ENCODE results near the gene RRP12. TPM values are rescaled to one million over a fixed set of nuclear protein-coding genes. Genes with fewer than 3 reads are reported as not detected.
"Not testable (repeated sequence)": the region's sequence is repeated elsewhere in the genome, so short reads cannot be mapped to it uniquely, and the experiment has no call there.

Gene RRP12
- total and polyA plus RNA-seq, 4 donors, result 12.7 to 44.2 (median 21.8) TPM

- 91 to 93% methylated on average over 4 of the region's 4 CpGs for WGBS, 2 donors
- ATAC-seq (ENCODE audit: insufficient read depth, low FRiP score), result no peak
- no peaks in the 10 kb centered on the region for H3K27me3 ChIP-seq (ENCODE audit: control insufficient read depth in 3 of 3, insufficient read depth in 3 of 3, low read length in 2 of 3)
- TF ChIP-seq, protein P1, sequence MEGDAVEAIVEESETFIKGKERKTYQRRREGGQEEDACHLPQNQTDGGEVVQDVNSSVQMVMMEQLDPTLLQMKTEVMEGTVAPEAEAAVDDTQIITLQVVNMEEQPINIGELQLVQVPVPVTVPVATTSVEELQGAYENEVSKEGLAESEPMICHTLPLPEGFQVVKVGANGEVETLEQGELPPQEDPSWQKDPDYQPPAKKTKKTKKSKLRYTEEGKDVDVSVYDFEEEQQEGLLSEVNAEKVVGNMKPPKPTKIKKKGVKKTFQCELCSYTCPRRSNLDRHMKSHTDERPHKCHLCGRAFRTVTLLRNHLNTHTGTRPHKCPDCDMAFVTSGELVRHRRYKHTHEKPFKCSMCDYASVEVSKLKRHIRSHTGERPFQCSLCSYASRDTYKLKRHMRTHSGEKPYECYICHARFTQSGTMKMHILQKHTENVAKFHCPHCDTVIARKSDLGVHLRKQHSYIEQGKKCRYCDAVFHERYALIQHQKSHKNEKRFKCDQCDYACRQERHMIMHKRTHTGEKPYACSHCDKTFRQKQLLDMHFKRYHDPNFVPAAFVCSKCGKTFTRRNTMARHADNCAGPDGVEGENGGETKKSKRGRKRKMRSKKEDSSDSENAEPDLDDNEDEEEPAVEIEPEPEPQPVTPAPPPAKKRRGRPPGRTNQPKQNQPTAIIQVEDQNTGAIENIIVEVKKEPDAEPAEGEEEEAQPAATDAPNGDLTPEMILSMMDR (IDR thresholded peaks at IDR 0.05; ENCODE audit: control extremely low read depth, extremely low read depth), result no peak
- no peaks in the 10 kb centered on the region for H3K4me1 ChIP-seq (ENCODE audit: control insufficient read depth in 5 of 5, insufficient read depth in 5 of 5, low read length in 5 of 5)
- no peak overlapping the region for H3K9ac ChIP-seq (ENCODE audit: insufficient read depth in 1 of 2, low read length in 2 of 2)
- DNase-seq, result no peak
- H3K27ac ChIP-seq (ENCODE audit: low read depth in 1 of 2, low read length in 1 of 2), result no peak overlapping the region
- no peak overlapping the region for H3K4me3 ChIP-seq
- H3K9me3 ChIP-seq (ENCODE audit: control insufficient read depth in 4 of 4, insufficient read depth in 3 of 4, low read length in 3 of 4), result no peaks in the 10 kb centered on the region
- peaks cover 0 to 5% (median 2%) of the 10 kb centered on the region in 4 donors for H3K36me3 ChIP-seq (ENCODE audit: control insufficient read depth in 4 of 4, insufficient read depth in 4 of 4, low read length in 4 of 4)
Measured at GRCh38 chr10:97347317-97347716, 53.8 kb downstream of the RRP12 start.

GRCh38 chr10:97343664-97344063, 57.5 kb downstream of the RRP12 start:
- not testable (repeated sequence) for DNase-seq; H3K9me3 ChIP-seq (ENCODE audit: control insufficient read depth in 4 of 4, insufficient read depth in 3 of 4, low read length in 3 of 4); H3K27me3 ChIP-seq (ENCODE audit: control insufficient read depth in 3 of 3, insufficient read depth in 3 of 3, low read length in 2 of 3); H3K27ac ChIP-seq (ENCODE audit: low read depth in 1 of 2, low read length in 1 of 2); H3K4me3 ChIP-seq; H3K36me3 ChIP-seq (ENCODE audit: control insufficient read depth in 4 of 4, insufficient read depth in 4 of 4, low read length in 4 of 4); ATAC-seq (ENCODE audit: insufficient read depth, low FRiP score); H3K4me1 ChIP-seq (ENCODE audit: control insufficient read depth in 5 of 5, insufficient read depth in 5 of 5, low read length in 5 of 5); H3K9ac ChIP-seq (ENCODE audit: insufficient read depth in 1 of 2, low read length in 2 of 2)
- WGBS, 2 donors, result 48 to 86% methylated on average over 6 of the region's 6 CpGs

GRCh38 chr10:97341416-97341815, 59.7 kb downstream of the RRP12 start:
- TF ChIP-seq, protein P1 (IDR thresholded peaks at IDR 0.05; ENCODE audit: control extremely low read depth, extremely low read depth), result no peak
- H3K4me3 ChIP-seq, result no peak overlapping the region
- ATAC-seq (ENCODE audit: insufficient read depth, low FRiP score) (no peak), DNase-seq (no peak)
- WGBS, 2 donors, result 72 to 89% methylated on average over 2 of the region's 2 CpGs
- peaks cover 0 to 10% (median 0%) of the 10 kb centered on the region in 3 donors for H3K27me3 ChIP-seq (ENCODE audit: control insufficient read depth in 3 of 3, insufficient read depth in 3 of 3, low read length in 2 of 3)
- no peaks in the 10 kb centered on the region for H3K36me3 ChIP-seq (ENCODE audit: control insufficient read depth in 4 of 4, insufficient read depth in 4 of 4, low read length in 4 of 4)
- H3K27ac ChIP-seq (ENCODE audit: low read depth in 1 of 2, low read length in 1 of 2), result no peak overlapping the region
- no peak overlapping the region for H3K9ac ChIP-seq (ENCODE audit: insufficient read depth in 1 of 2, low read length in 2 of 2)
- H3K9me3 ChIP-seq (ENCODE audit: control insufficient read depth in 4 of 4, insufficient read depth in 3 of 4, low read length in 3 of 4), result no peaks in the 10 kb centered on the region
- H3K4me1 ChIP-seq (ENCODE audit: control insufficient read depth in 5 of 5, insufficient read depth in 5 of 5, low read length in 5 of 5), result peaks cover 0 to 7% (median under 1%) of the 10 kb centered on the region in 5 donors

DNA sequence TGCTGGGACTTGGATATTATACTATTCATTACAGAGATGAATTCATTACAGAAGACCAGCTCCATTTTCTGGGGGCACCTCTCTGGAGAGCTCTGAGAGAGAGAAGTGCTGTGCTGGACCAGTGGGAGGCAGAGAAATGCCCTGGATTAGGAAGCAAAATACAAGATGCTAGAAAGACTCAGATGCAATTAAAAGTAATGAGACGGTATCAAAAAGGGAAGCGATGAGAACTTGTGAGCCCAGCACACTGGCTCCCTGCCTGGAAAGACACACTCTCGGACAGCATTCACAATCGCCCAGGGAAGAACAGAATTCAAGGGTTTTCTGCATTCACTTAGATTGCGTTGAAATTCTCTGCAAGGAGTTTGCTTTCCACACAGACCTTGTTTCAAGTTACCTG, 63.1 kb downstream of the RRP12 start:
- Histone ChIP-seq H3K9ac (ENCODE audit: insufficient read depth in 1 of 2, low read length in 2 of 2) (no peak overlapping the region), H3K9me3 (ENCODE audit: control insufficient read depth in 4 of 4, insufficient read depth in 3 of 4, low read length in 3 of 4) (no peaks in the 10 kb centered on the region), H3K4me1 (ENCODE audit: control insufficient read depth in 5 of 5, insufficient read depth in 5 of 5, low read length in 5 of 5) (peaks cover 0 to 17% (median 2%) of the 10 kb centered on the region in 5 donors), H3K36me3 (ENCODE audit: control insufficient read depth in 4 of 4, insufficient read depth in 4 of 4, low read length in 4 of 4) (no peaks in the 10 kb centered on the region), H3K27ac (ENCODE audit: low read depth in 1 of 2, low read length in 1 of 2) (no peak overlapping the region), H3K4me3 (no peak overlapping the region), H3K27me3 (ENCODE audit: control insufficient read depth in 3 of 3, insufficient read depth in 3 of 3, low read length in 2 of 3) (peaks cover 0 to 15% (median 5%) of the 10 kb centered on the region in 3 donors)
- no peak for ATAC-seq (ENCODE audit: insufficient read depth, low FRiP score)
- peak in 1 of 3 donors; percentile 26 for DNase-seq
- TF ChIP-seq, protein P1 (IDR thresholded peaks at IDR 0.05; ENCODE audit: control extremely low read depth, extremely low read depth), result no peak
- 57 to 64% methylated on average over 5 of the region's 5 CpGs for WGBS, 2 donors

All from lung (tissue), 12 donors.